Neural progenitor cell (in vitro differentiated cells): Measurements from ENCODE around the gene LEPR. TPM values are rescaled to one million over a fixed set of nuclear protein-coding genes. Genes with fewer than 3 reads are reported as not detected.

Experiments
- DNase-seq: peaks from one replicate; pipeline ENCODE4 v3.0.0-alpha.2; 2016; ENCODE audit warnings: low spot score
- H2AFZ ChIP-seq: fragments of 200-600 bp; sonication (generic); replicated peaks from 2 replicates; pipeline ENCODE4 v1.6.1; 2016; ENCODE audit warnings: antibody characterized with exemption
- H3F3A ChIP-seq: fragments of 200-600 bp; sonication (generic); 2 replicates; pipeline ENCODE4 v1.6.1; 2016; ENCODE audit warnings: antibody characterized with exemption, low read depth
- H3K27ac ChIP-seq: fragments of 200-600 bp; sonication (generic); 2 replicates; pipeline ENCODE4 v1.5.1; 2016; ENCODE audit warnings: mild to moderate bottlenecking
- H3K27me3 ChIP-seq: fragments of 200-600 bp; sonication (generic); 2 replicates; pipeline ENCODE4 v1.6.1; 2016; ENCODE audit warnings: mild to moderate bottlenecking, moderate library complexity
- H3K36me3 ChIP-seq: fragments of 200-600 bp; sonication (generic); 2 replicates; pipeline ENCODE4 v1.5.1; 2016
- H3K4me1 ChIP-seq: fragments of 200-600 bp; sonication (generic); 2 replicates; pipeline ENCODE4 v1.6.1; 2016; ENCODE audit warnings: mixed run types
- H3K4me2 ChIP-seq: fragments of 200-600 bp; sonication (generic); 2 replicates; pipeline ENCODE4 v1.6.1; 2016
- H3K4me3 ChIP-seq: fragments of 200-600 bp; sonication (generic); 2 replicates; pipeline ENCODE4 v1.5.1; 2016
- H3K79me2 ChIP-seq: fragments of 200-600 bp; sonication (generic); 2 replicates; pipeline ENCODE4 v1.6.1; 2016; ENCODE audit warnings: low read depth
- H3K9ac ChIP-seq: fragments of 200-600 bp; sonication (generic); 2 replicates; pipeline ENCODE4 v1.6.1; 2016
- H3K9me3 ChIP-seq: fragments of 200-600 bp; sonication (generic); 2 replicates; pipeline ENCODE4 v1.5.1; 2016; ENCODE audit warnings: low read depth
- H4K20me1 ChIP-seq: fragments of 200-600 bp; sonication (generic); 2 replicates; pipeline ENCODE4 v1.6.1; 2016; ENCODE audit warnings: low read depth
- H3K27ac Mint-ChIP-seq: 3 replicates; pipeline ENCODE4 v1.8.0; 2021; ENCODE audit warnings: mixed read lengths
- H3K27me3 Mint-ChIP-seq: 2 replicates; pipeline ENCODE4 v1.8.0; 2022; ENCODE audit warnings: low read depth, mild to moderate bottlenecking, inconsistent platforms, moderate library complexity, mixed read lengths; ENCODE audit not compliant: insufficient read depth
- H3K36me3 Mint-ChIP-seq: 3 replicates; pipeline ENCODE4 v1.8.0; 2021; ENCODE audit warnings: mixed read lengths
- H3K4me1 Mint-ChIP-seq: 3 replicates; pipeline ENCODE4 v1.8.0; 2021; ENCODE audit warnings: mixed read lengths
- H3K4me3 Mint-ChIP-seq: 3 replicates; pipeline ENCODE4 v1.8.0; 2021; ENCODE audit warnings: mild to moderate bottlenecking, moderate library complexity, mixed read lengths
- H3K9me3 Mint-ChIP-seq: 3 replicates; pipeline ENCODE4 v1.8.0; 2020; ENCODE audit warnings: mixed read lengths
- CTCF ChIP-seq: fragments of 200-600 bp; sonication (generic); IDR thresholded peaks from 2 replicates; pipeline ENCODE4 v1.5.1; 2017; ENCODE audit warnings: antibody characterized with exemption, mild to moderate bottlenecking
- EZH2 ChIP-seq: fragments of 200-600 bp; sonication (generic); IDR thresholded peaks from 2 replicates; pipeline ENCODE4 v1.6.1; 2017; ENCODE audit warnings: antibody characterized with exemption, mild to moderate bottlenecking, moderate library complexity
- EZH2phosphoT487 ChIP-seq: fragments of 200-600 bp; sonication (generic); IDR thresholded peaks from 2 replicates; pipeline ENCODE4 v1.6.1; 2017; ENCODE audit warnings: antibody characterized with exemption
- total RNA-seq: library from RNA; depleted of rRNA; stranded (reverse); fragments of >200 nt; gene quantifications from 2 replicates; pipeline ENCODE4 v1.2.3, GENCODE V29; 2015; ENCODE audit warnings: low replicate concordance

The LEPR gene
- total RNA-seq, 1 donor from 2014 or later = 15.2 TPM

- TF ChIP-seq CTCF (no peak), EZH2 (no peak), EZH2phosphoT487 (no peak)
- Mint-ChIP-seq H3K27me3 (no peaks in the 10 kb centered on the region), H3K4me3 (no peak overlapping the region), H3K36me3 (no peaks in the 10 kb centered on the region), H3K9me3 (no peaks in the 10 kb centered on the region), H3K4me1 (no peaks in the 10 kb centered on the region), H3K27ac (no peak overlapping the region)
- Histone ChIP-seq H3K4me2 (no peak overlapping the region), H3K9ac (no peak overlapping the region), H3K27me3 (no peaks in the 10 kb centered on the region), H2AFZ (no peak overlapping the region), H3K4me3 (no peak overlapping the region), H3F3A (no peaks in the 10 kb centered on the region), H3K9me3 (no peaks in the 10 kb centered on the region), H3K36me3 (no peaks in the 10 kb centered on the region), H3K79me2 (no peaks in the 10 kb centered on the region), H3K27ac (no peak overlapping the region), H3K4me1 (no peaks in the 10 kb centered on the region), H4K20me1 (no peaks in the 10 kb centered on the region)
- DNase-seq = no peak
Observed at GRCh38 chr1:65393347-65393746, 27.1 kb upstream of the LEPR start.

- Mint-ChIP-seq H3K4me3 (no peak overlapping the region), H3K27me3 (no peaks in the 10 kb centered on the region), H3K27ac (no peak overlapping the region), H3K36me3 (no peaks in the 10 kb centered on the region), H3K4me1 (no peaks in the 10 kb centered on the region), H3K9me3 (no peaks in the 10 kb centered on the region)
- no peaks in the 10 kb centered on the region for H4K20me1 ChIP-seq
- no peaks in the 10 kb centered on the region for H3F3A ChIP-seq
- H2AFZ ChIP-seq = no peak overlapping the region
- no peaks in the 10 kb centered on the region for H3K79me2 ChIP-seq
- no peak overlapping the region for H3K27ac ChIP-seq
- no peaks in the 10 kb centered on the region for H3K9me3 ChIP-seq
- H3K4me1 ChIP-seq = no peaks in the 10 kb centered on the region
- no peak overlapping the region for H3K4me3 ChIP-seq
- H3K36me3 ChIP-seq = no peaks in the 10 kb centered on the region
- no peak overlapping the region for H3K4me2 ChIP-seq
- H3K9ac ChIP-seq = no peak overlapping the region
- no peak for DNase-seq
- TF ChIP-seq CTCF = no peak
- TF ChIP-seq EZH2phosphoT487 = no peak
- H3K27me3 ChIP-seq = no peaks in the 10 kb centered on the region
Observed at GRCh38 chr1:65393928-65394327, 26.5 kb upstream of the LEPR start.

GRCh38 chr1:65395887-65396612, 24.4 kb upstream of the LEPR start:
- no peaks in the 10 kb centered on the region for H3F3A ChIP-seq

More at GRCh38 chr1:65395887-65396612, 24.4 kb upstream of the LEPR start:
- DNase-seq = no peak
- no peaks in the 10 kb centered on the region for H3K27me3 ChIP-seq
- Mint-ChIP-seq H3K9me3 (no peaks in the 10 kb centered on the region), H3K27ac (no peak overlapping the region), H3K4me1 (no peaks in the 10 kb centered on the region), H3K36me3 (no peaks in the 10 kb centered on the region), H3K27me3 (peaks cover 2% of the 10 kb centered on the region), H3K4me3 (no peak overlapping the region)
- H3K4me2 ChIP-seq = no peak overlapping the region
- H3K9me3 ChIP-seq = no peaks in the 10 kb centered on the region
- no peak overlapping the region for H3K4me3 ChIP-seq
- H3K4me1 ChIP-seq = no peaks in the 10 kb centered on the region
- TF ChIP-seq EZH2 (no peak), EZH2phosphoT487 (no peak), CTCF (no peak)
- no peak overlapping the region for H2AFZ ChIP-seq
- H3K79me2 ChIP-seq = no peaks in the 10 kb centered on the region
- no peak overlapping the region for H3K9ac ChIP-seq
- H3K27ac ChIP-seq = no peak overlapping the region
- H3K36me3 ChIP-seq = no peaks in the 10 kb centered on the region
- no peaks in the 10 kb centered on the region for H4K20me1 ChIP-seq
